Neural cell (in vitro differentiated cells): Measurements from ENCODE around the gene PLA2G4E. TPM values are rescaled to one million over a fixed set of nuclear protein-coding genes. Genes with fewer than 3 reads are reported as not detected.

ENCODE experiments used
- H2AFZ ChIP-seq: fragments of 200-600, 300-800 bp; sonication (generic), shearing (Covaris generic); 2 replicates; pipeline ENCODE4 v1.6.0; 2014; ENCODE audit warnings: low read depth, mild to moderate bottlenecking, antibody characterized with exemption, low read length, moderate library complexity
- H3F3A ChIP-seq: fragments of 200-600 bp; shearing (Covaris generic); 2 replicates; pipeline ENCODE4 v1.6.1; 2016; ENCODE audit warnings: mild to moderate bottlenecking, moderate library complexity, mixed read lengths, antibody characterized with exemption, low read length; ENCODE audit not compliant: insufficient read depth, poor library complexity, severe bottlenecking
- H3K27ac ChIP-seq: fragments of 200-600, 300-800 bp; sonication (generic), shearing (Covaris generic); 2 replicates; pipeline ENCODE4 v1.5.1; 2014; ENCODE audit warnings: mild to moderate bottlenecking, low read length, moderate library complexity
- H3K27me3 ChIP-seq: fragments of 300-800, 200-600 bp; sonication (generic), shearing (Covaris generic); 2 replicates; pipeline ENCODE4 v1.6.0; 2014; ENCODE audit warnings: mild to moderate bottlenecking, low read depth, low read length, moderate library complexity; ENCODE audit not compliant: insufficient read depth
- H3K36me3 ChIP-seq: fragments of 300-800, 200-600 bp; sonication (generic), shearing (Covaris generic); 2 replicates; pipeline ENCODE4 v1.5.1; 2014; ENCODE audit warnings: mild to moderate bottlenecking, antibody characterized with exemption, low read length, moderate library complexity; ENCODE audit not compliant: insufficient read depth
- H3K4me2 ChIP-seq: fragments of 300-800, 200-600 bp; sonication (generic), shearing (Covaris generic); 2 replicates; pipeline ENCODE4 v1.6.0; 2014; ENCODE audit warnings: mild to moderate bottlenecking, low read length
- H3K4me3 ChIP-seq: fragments of 300-800, 200-600 bp; sonication (generic), shearing (Covaris generic); 2 replicates; pipeline ENCODE4 v1.5.1; 2014; ENCODE audit warnings: mild to moderate bottlenecking, low read length, moderate library complexity
- H3K79me2 ChIP-seq: fragments of 200-600 bp; shearing (Covaris generic); replicated peaks from 2 replicates; pipeline ENCODE4 v1.6.0; 2014; ENCODE audit warnings: mild to moderate bottlenecking, low read length, moderate library complexity; ENCODE audit not compliant: insufficient read depth
- H3K9ac ChIP-seq: fragments of 300-800, 200-600 bp; sonication (generic), shearing (Covaris generic); 2 replicates; pipeline ENCODE4 v1.6.1; 2016; ENCODE audit warnings: mild to moderate bottlenecking, low read length, mixed read lengths
- H3K9me2 ChIP-seq: fragments of 200-600 bp; shearing (Covaris generic); 2 replicates; pipeline ENCODE4 v1.6.1; 2016; ENCODE audit warnings: mild to moderate bottlenecking, low read length, mixed read lengths; ENCODE audit not compliant: insufficient read depth
- H3K9me3 ChIP-seq: fragments of 200-600, 300-800 bp; sonication (generic), shearing (Covaris generic); 2 replicates; pipeline ENCODE4 v1.6.1; 2016; ENCODE audit warnings: mild to moderate bottlenecking, mixed run types, low read length, moderate library complexity, mixed read lengths
- H4K20me1 ChIP-seq: fragments of 200-600 bp; shearing (Covaris generic); 2 replicates; pipeline ENCODE4 v1.6.1; 2016; ENCODE audit warnings: mild to moderate bottlenecking, mixed run types; ENCODE audit not compliant: insufficient read depth
- EP300 ChIP-seq: fragments of 450-650 bp; conservative IDR thresholded peaks from 2 replicates; pipeline ENCODE4 v1.6.1; 2014; ENCODE audit warnings: antibody characterized with exemption, mild to moderate bottlenecking, moderate library complexity; ENCODE audit not compliant: poor library complexity, severe bottlenecking
- EZH2 ChIP-seq: fragments of 200-600, 300-800 bp; shearing (Covaris generic), sonication (generic); IDR thresholded peaks from 2 replicates; pipeline ENCODE4 v1.6.1; 2014; ENCODE audit warnings: antibody characterized with exemption, low read length, borderline replicate concordance, mild to moderate bottlenecking; ENCODE audit not compliant: insufficient read depth, poor library complexity, severe bottlenecking
- MXI1 ChIP-seq: fragments of 450-650 bp; conservative IDR thresholded peaks from 2 replicates; pipeline ENCODE4 v1.6.1; 2014; ENCODE audit warnings: antibody characterized with exemption, mild to moderate bottlenecking; ENCODE audit not compliant: poor library complexity, severe bottlenecking
- POLR2AphosphoS5 ChIP-seq: IDR thresholded peaks from 2 replicates; pipeline ENCODE4 v1.6.1; 2012
- RAD21 ChIP-seq: fragments of 450-650 bp; conservative IDR thresholded peaks from 2 replicates; pipeline ENCODE4 v1.6.1; 2014; ENCODE audit warnings: antibody characterized with exemption, mild to moderate bottlenecking, moderate library complexity
- SMC3 ChIP-seq: fragments of 450-650 bp; conservative IDR thresholded peaks from 2 replicates; pipeline ENCODE4 v1.6.1; 2014; ENCODE audit warnings: antibody characterized with exemption, mild to moderate bottlenecking, moderate library complexity; ENCODE audit not compliant: poor library complexity
- TAF1 ChIP-seq: IDR thresholded peaks from 2 replicates; pipeline ENCODE4 v1.6.1; 2012; ENCODE audit warnings: low read depth
- polyA minus RNA-seq: library from RNA; depleted of rRNA, polyadenylated mRNA; stranded (reverse); fragments of >200 nt; gene quantifications from 2 replicates; pipeline ENCODE4 v1.2.3, GENCODE V29; 2014
- polyA plus RNA-seq: library from polyadenylated mRNA; depleted of rRNA; stranded (reverse); fragments of >200 nt; gene quantifications from 2 replicates; pipeline ENCODE4 v1.2.3, GENCODE V29; 2014
- TF ChIP-seq, protein P1 (sequence below): IDR thresholded peaks from 2 replicates; pipeline ENCODE4 v1.6.1; 2012; ENCODE audit warnings: borderline replicate concordance
- TF ChIP-seq, protein P2 (sequence below): fragments of 450-650 bp; IDR thresholded peaks from 2 replicates; pipeline ENCODE4 v1.5.1; 2014; ENCODE audit warnings: antibody characterized with exemption, mild to moderate bottlenecking, moderate library complexity; ENCODE audit not compliant: poor library complexity, severe bottlenecking

The PLA2G4E gene, protein sequence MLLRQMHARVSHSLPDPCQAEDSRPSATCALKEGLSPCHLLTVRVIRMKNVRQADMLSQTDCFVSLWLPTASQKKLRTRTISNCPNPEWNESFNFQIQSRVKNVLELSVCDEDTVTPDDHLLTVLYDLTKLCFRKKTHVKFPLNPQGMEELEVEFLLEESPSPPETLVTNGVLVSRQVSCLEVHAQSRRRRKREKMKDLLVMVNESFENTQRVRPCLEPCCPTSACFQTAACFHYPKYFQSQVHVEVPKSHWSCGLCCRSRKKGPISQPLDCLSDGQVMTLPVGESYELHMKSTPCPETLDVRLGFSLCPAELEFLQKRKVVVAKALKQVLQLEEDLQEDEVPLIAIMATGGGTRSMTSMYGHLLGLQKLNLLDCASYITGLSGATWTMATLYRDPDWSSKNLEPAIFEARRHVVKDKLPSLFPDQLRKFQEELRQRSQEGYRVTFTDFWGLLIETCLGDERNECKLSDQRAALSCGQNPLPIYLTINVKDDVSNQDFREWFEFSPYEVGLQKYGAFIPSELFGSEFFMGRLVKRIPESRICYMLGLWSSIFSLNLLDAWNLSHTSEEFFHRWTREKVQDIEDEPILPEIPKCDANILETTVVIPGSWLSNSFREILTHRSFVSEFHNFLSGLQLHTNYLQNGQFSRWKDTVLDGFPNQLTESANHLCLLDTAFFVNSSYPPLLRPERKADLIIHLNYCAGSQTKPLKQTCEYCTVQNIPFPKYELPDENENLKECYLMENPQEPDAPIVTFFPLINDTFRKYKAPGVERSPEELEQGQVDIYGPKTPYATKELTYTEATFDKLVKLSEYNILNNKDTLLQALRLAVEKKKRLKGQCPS
- not detected in 2 replicates for polyA plus RNA-seq
- not detected in 2 replicates for polyA minus RNA-seq

DNA sequence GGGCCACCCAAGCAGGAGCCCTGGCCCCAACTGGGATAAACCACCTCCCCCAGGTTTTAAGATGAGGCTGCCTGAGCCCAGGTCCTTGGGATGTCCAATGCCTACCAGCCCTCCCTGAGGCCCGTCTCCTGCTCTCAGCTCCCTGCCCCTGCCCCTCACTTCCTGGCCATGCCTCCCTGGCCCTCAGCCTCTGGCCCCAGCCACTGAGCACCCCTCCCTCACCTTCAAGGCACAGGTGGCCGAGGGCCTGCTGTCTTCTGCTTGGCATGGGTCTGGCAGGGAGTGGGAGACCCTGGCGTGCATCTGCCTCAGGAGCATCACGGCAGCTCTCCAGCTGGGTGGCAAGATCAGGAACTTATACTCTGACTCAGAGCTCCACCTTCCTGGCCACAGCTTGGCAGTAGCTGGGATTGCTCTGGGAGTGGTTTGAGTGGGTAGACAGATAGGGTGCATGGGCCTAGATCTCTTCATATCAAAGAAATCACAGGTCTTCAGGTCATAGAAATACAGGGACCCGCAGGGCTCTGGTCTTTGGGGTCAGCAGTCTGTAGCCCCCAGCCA is at the start of gene PLA2G4E:
PLA2G4E (minus strand) TSS at position 330 of the 561 bp plus-strand sequence; CDS start at position 318, 12 bp downstream.
- Histone ChIP-seq H3K9ac (no peak within 1 kb of the TSS), H3K79me2 (no peaks in the 10 kb centered on the region), H3F3A (no peaks in the 10 kb centered on the region), H3K9me2 (no peaks in the 10 kb centered on the region), H4K20me1 (no peaks in the 10 kb centered on the region), H2AFZ (no peak within 1 kb of the TSS), H3K4me3 (no peak within 1 kb of the TSS), H3K9me3 (no peaks in the 10 kb centered on the region), H3K36me3 (no peaks in the 10 kb centered on the region), H3K27me3 (no peaks in the 10 kb centered on the region), H3K27ac (no peak within 1 kb of the TSS), H3K4me2 (no peak within 1 kb of the TSS)
- TF ChIP-seq RAD21 (no peak), POLR2AphosphoS5 (no peak), EP300 (no peak), EZH2 (no peak), TAF1 (no peak)
- TF ChIP-seq, protein P1, sequence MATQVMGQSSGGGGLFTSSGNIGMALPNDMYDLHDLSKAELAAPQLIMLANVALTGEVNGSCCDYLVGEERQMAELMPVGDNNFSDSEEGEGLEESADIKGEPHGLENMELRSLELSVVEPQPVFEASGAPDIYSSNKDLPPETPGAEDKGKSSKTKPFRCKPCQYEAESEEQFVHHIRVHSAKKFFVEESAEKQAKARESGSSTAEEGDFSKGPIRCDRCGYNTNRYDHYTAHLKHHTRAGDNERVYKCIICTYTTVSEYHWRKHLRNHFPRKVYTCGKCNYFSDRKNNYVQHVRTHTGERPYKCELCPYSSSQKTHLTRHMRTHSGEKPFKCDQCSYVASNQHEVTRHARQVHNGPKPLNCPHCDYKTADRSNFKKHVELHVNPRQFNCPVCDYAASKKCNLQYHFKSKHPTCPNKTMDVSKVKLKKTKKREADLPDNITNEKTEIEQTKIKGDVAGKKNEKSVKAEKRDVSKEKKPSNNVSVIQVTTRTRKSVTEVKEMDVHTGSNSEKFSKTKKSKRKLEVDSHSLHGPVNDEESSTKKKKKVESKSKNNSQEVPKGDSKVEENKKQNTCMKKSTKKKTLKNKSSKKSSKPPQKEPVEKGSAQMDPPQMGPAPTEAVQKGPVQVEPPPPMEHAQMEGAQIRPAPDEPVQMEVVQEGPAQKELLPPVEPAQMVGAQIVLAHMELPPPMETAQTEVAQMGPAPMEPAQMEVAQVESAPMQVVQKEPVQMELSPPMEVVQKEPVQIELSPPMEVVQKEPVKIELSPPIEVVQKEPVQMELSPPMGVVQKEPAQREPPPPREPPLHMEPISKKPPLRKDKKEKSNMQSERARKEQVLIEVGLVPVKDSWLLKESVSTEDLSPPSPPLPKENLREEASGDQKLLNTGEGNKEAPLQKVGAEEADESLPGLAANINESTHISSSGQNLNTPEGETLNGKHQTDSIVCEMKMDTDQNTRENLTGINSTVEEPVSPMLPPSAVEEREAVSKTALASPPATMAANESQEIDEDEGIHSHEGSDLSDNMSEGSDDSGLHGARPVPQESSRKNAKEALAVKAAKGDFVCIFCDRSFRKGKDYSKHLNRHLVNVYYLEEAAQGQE: no peak
- TF ChIP-seq, protein P2, sequence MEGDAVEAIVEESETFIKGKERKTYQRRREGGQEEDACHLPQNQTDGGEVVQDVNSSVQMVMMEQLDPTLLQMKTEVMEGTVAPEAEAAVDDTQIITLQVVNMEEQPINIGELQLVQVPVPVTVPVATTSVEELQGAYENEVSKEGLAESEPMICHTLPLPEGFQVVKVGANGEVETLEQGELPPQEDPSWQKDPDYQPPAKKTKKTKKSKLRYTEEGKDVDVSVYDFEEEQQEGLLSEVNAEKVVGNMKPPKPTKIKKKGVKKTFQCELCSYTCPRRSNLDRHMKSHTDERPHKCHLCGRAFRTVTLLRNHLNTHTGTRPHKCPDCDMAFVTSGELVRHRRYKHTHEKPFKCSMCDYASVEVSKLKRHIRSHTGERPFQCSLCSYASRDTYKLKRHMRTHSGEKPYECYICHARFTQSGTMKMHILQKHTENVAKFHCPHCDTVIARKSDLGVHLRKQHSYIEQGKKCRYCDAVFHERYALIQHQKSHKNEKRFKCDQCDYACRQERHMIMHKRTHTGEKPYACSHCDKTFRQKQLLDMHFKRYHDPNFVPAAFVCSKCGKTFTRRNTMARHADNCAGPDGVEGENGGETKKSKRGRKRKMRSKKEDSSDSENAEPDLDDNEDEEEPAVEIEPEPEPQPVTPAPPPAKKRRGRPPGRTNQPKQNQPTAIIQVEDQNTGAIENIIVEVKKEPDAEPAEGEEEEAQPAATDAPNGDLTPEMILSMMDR: no peak

DNA sequence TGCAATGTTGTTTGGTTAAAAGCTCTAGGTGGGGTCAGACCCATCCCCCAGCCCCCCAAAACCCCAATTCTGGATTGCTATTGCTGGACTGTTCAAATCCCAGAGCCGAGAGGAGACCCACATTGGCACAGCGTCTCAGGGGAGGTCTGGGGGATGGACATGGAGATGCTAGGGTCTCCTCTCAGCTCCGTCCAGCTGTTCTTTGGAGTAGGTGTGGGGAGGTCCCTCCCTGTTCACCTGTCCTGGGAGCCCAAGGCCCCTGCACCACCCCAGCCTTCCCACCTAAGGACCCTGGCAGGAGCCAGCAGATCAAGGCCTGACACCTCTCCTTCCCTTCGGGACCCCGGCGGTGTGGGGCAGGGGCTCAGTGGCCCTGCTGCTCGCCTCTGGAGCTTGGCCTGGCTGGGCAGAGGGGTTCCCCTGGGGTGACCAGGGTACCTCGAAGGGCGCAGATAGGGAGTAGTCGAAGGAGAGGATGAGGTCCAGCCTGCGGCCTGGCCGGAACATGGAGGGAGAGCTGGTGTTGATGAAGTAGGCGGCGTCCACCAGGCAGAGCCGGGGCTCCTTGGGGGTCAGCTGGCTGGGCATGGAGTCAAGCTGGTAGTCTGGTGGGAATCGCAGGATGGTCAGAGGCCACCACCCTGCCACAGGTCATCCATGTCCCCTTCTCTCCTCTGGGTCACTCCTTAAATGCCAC is 49.6 kb upstream of the PLA2G4E start:
- Histone ChIP-seq H3K36me3 (no peaks in the 10 kb centered on the region), H3K4me3 (no peak overlapping the region), H3K79me2 (no peaks in the 10 kb centered on the region), H3K27me3 (no peaks in the 10 kb centered on the region), H3K27ac (no peak overlapping the region), H3F3A (no peaks in the 10 kb centered on the region), H3K9me3 (no peaks in the 10 kb centered on the region), H3K9me2 (no peaks in the 10 kb centered on the region), H3K9ac (no peak overlapping the region), H4K20me1 (no peaks in the 10 kb centered on the region), H2AFZ (no peak overlapping the region), H3K4me2 (no peak overlapping the region)
- no peak for TF ChIP-seq POLR2AphosphoS5
- TF ChIP-seq MXI1: no peak
- TF ChIP-seq, protein P1: no peak
- TF ChIP-seq, protein P2: no peak
- no peak for TF ChIP-seq SMC3
- TF ChIP-seq RAD21: no peak
- no peak for TF ChIP-seq EP300
- TF ChIP-seq EZH2: no peak
- no peak for TF ChIP-seq TAF1
